Articular chondrocyte of knee joint (primary cell): ENCODE measurements around the gene CREB1. TPM values are rescaled to one million over a fixed set of nuclear protein-coding genes. Genes with fewer than 3 reads are reported as not detected.

Source experiments
- total RNA-seq: library from RNA; depleted of rRNA; stranded (reverse); fragments of >200 nt; gene quantifications from 2 replicates; pipeline ENCODE4 v1.2.3, GENCODE V29; 2012

CREB1 gene
- 60.5 and 71.3 TPM in 2 replicates for total RNA-seq

DNA sequence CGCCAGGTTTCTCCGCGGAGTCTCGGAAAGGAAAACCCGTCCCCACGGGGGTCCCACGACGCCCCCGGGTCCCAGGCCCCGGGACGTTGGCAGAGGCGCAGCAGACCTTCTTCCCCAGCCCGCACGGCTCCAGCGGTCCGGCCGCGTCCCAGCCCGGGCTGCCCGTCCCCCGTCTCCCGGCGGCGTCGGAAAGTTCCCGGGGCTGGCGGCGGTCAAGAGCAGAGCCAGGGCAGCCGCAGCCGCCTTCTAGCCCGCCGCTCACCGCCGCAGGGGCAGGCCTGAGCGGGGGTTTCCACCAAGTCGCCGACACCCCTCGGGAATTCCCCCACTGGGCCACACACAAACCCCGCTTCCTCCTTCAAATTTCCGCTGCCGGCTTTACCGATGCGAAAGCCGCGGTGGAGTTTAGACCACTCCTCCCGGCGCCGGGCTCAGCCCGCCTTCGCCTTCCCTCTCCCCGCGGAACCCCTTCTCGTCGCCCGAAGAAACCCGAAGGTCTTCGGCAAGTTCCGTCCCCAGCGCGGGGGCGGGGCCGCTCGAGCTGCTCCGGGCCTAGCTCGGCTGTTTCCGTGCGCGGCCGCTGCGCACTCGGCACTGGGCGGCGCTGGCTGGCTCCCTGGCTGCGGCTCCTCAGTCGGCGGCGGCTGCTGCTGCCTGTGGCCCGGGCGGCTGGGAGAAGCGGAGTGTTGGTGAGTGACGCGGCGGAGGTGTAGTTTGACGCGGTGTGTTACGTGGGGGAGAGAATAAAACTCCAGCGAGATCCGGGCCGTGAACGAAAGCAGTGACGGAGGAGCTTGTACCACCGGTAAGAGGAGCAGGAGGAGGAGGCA, at the start of gene CREB1:
CREB1 (plus strand) TSS at position 633 of the 830 bp plus-strand sequence. CDS start 25,674 bp downstream, outside the sequence.

DNA sequence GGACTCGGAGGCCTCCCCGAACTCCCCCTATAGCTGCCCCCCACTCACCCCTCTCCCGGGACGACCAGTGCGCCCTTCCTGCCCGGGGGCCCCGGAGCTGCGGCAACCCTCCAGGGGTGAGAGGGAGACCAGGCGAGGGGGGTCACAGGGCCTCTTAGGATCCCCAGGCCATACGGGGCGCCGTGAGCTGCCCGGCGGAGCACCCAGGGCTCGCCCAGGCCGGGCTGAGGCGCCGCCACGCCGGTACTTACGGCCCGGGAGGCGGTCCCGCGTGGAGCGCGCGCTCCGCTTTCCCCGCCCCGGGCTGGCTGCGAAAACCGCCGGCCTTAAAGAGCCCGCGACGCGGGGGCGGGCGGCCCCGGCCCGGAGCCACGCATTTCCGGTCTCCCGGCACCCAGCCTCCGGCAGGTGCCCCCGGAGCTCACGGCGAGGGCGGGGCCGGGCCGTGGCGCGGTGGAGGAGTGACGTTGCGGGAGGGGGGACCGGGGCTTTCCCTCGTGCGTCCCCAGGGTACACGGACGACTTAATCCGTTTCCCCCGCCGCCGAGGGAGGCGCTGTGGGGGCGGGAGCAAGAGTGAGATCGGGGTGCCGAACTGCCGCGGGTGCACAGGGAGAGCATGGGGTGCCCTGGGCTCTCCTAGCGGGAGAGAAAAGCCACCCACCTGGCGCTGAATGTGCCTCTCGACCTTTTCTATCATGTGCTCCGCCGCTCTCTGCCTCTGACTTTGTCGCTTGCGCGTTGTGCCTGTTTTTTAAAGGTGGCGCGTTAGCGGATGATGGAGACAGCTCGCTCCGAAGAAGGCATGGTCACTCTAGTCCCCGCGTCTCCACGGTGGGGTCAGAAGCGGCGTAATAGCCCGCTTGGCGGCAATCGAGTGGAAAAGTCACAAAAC, 95.5 kb downstream of the CREB1 start, which contains the start of gene METTL21A:
METTL21A (minus strand) TSS at position 381 of the 894 bp plus-strand sequence. CDS start 1,019 bp downstream, outside the sequence.

Other genes with a start within 250 kb of the CREB1 start
- 13.9 and 14.8 TPM in 2 replicates for gene METTL21A, start 95.4 kb downstream of the CREB1 start, total RNA-seq
- gene CCNYL1, start 181.7 kb downstream of the CREB1 start, total RNA-seq = 27.4 and 33.5 TPM in 2 replicates
- 2.2 and 2.3 TPM in 2 replicates for gene FZD5, start 239.9 kb downstream of the CREB1 start, total RNA-seq